IPS DF 4.7 (cell line): Measurements from ENCODE around the gene FGFR1OP2.

Source experiments
- DNase-seq: peaks from one replicate; pipeline ENCODE4 v3.0.0-alpha.2; 2013; ENCODE audit warnings: low spot score; ENCODE audit errors: extremely low read depth

Gene FGFR1OP2

DNA sequence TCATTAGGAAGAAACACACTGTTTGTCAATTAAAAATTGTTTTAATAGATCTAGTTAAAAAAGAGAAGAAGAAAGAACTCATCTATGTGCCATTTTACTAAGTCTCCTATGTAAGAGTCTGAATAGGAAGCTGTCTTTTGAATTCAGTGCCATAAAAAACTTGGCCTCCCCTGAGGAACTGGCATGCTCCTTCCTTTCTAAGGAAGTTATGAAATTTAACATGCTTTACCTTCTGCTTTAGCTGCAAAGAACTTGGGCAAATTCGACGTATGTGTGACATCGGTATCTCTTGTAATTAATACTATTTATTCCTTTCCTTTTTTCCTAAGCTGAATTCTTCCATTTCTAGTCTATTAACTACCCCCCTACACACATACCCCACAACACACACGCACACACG, 63.4 kb downstream of the FGFR1OP2 start:
- no peak for DNase-seq

- DNase-seq: no peak
Observed at GRCh38 chr12:27002141-27002540, 63.9 kb downstream of the FGFR1OP2 start.

DNA sequence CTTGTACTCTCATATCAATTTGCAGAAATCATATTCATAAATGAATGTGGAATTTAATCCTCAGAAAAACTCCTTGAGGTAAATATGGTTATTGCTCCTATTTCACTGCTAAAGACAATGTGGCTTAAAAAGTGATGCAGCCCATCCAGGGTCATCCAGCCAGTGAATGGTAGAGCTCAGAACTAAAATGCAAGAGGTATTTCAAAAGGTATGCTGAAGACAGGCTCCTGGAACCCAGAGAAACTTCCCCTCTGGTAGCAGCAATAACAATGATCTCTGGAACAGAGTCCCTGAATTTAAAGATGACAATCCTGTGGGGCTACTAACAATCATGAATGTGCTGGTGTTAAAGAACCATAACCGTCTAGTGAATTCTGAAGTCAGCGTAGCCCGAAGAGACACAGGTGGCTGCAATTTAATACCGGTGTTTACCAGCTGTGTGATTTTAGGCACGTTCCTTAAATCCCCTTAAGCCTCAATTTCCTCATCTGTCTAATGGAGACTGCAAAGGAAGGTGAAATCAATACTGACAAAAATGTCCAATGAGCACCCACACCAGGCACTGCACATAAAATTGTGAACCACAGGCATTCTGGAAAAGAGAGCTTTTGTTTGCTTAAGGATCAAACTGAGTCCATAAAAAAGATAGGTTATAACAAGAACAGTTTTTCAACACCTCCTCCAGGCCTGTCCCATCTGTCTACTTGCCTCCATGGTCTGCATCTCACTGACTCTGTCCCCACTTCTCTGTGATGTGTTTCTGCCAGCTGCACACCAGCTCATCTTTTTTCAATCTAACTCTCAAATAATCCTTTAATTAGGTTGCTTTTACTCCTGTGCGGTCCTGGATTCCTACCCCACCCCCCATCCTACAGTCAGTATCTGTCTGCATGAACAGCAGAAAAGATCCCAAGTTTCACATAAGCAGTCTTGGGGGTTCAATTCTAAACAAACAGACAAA, 65.4 kb downstream of the FGFR1OP2 start:
- no peak for DNase-seq

DNA sequence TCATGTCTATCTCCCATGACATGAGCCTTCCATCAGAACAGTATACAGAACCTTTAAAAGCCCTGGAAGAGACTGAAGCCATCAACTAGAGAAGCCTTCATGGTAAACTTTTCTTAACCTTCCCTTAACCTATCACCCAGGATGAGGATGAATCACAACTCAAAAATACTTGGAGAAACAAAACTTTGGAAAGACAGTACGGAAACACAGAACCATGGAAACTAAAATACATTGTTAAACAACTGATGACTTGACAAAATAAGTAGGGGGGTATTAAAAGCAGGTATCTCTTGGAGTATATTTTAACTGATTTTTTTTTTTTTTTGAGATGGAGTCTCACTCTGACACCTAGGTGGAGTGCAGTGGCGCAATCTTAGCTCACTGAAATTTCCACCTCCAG, 67.2 kb downstream of the FGFR1OP2 start:
- no peak for DNase-seq

DNA sequence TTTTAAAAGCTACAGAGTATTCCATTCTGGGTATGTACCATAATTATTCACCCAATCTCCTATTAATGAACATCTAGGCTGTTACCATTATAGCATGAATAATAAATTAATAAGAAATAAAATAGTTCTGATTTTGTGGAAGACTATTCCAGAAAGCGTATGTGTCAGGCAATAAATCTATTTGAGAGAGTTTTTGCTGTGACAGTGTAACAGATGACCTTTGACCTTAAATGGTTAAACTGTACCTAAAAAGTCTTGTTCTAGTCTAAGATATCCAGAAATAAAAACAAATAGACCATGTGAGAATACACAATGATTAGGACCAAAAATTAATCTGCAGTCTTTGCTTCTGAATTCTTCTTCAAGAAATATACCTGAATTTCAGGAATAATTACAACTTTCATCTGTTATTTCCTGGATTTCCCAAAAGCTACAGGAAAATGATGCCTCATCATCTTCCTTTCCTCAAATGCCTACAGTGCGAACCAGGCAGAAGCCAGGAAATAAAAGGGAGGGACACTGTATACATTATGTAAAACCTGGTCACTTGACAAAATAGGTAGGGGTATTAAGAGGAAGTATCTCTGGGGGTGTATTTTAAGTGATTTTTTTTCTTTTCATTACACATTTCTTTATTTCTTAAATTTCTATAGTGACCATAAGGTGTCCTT, 68.7 kb downstream of the FGFR1OP2 start:
- DNase-seq: no peak

- no peak for DNase-seq
Observed at GRCh38 chr12:27008081-27008480, 69.8 kb downstream of the FGFR1OP2 start.

DNA sequence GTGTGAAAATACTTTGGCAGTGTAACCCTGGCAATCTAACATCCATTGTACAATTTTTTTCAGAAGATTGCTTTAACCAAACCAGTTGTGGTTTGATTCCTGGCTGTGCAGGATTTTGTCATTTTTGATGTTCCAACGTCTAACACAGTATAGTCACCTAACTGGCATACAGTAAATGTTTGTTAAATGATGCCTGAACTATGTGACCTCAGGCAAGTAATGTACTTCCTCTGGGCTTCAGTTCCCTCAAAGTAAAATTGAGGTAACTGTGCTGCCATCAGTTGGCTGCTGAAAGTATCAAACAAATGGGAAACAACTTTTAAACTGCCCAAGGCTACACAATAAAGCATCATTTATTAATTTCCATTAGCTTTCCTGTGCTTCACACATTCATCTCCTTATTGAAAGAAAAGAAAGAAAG, 71.6 kb downstream of the FGFR1OP2 start:
- no peak for DNase-seq

GRCh38 chr12:27012239-27012981, 74.1 kb downstream of the FGFR1OP2 start:
- no peak for DNase-seq

DNA sequence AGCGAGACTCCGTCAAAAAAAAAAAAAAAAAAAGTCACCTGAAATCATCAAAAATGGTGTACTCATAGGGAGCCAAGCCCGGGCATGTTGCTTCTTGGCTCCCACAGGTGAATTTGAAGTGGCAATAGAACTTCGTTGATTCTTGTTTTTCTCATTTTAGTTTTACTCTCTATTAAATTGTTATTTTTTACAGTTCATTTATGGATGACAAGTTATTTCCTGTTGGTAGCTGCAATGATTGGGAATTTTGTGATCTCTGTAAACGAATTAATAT, 74.6 kb downstream of the FGFR1OP2 start:
- no peak for DNase-seq

DNA sequence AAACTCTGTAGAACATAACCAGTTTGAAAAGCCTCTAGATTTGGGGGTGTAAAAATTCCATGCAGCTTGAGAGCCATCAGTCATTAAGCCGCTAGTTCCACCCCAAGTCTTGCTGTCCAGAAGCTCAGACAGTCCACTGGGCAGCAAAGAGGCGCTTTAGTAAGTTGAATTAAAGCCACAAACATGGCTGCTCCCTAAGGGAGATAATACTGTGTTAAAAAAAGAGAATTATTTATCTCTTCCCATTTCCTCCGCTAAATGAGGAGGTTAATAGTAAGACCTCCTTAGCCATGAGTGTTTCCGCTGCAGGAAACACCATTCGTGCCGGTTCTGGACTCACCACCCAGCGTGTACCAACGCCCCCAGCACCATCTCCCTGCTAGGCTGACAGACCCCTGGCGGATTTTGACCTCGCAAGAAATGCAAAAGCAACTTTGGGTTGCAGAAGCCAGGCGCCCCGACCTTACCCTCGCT, 75.4 kb downstream of the FGFR1OP2 start:
- no peak for DNase-seq

- DNase-seq: peak; percentile 68
Observed at GRCh38 chr12:27014085-27014858, 76.0 kb downstream of the FGFR1OP2 start, which contains the start of gene TM7SF3. TM7SF3 (minus strand) TSS chr12:27014384; CDS start chr12:27014168, 216 bp downstream.

DNA sequence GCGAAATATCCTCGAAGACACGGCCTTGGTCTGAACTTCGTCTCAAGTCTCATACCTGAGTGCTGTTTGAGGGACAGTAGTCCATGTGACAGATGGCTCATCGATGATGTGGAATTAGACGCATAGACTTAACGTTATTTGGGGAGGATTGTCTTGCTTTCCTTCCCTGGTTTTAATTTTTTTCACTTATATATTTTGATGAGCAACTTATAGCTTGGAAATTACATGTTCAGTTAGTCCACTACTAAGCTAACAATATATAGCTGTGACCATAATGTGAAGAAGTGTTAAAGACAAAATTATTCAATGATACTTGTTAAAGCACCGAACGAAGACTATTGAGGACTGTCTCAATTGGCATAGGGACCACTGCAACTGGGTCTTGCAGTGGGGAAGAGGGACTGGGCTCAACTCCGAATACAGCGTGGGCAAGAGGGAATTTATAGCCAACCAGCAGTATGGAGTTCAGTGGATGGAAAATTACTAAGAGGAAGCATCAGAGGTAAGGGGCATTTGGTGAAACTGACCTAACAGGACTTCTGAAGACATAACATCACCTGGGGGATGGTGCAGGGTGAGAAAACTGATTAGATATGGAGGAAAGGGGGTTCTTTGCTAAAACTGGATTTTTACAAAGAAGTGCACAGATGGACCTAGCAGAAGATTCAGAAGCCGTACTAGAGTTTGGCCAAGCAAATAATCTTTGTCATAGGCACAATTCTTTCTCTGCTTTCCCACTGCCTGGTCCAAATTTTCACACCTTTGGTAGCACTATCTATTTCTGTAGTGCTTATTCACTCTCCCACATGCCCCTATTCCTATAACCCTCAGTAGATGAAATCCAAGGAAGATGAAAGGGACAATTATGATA, 76.8 kb downstream of the FGFR1OP2 start:
- no peak for DNase-seq

DNA sequence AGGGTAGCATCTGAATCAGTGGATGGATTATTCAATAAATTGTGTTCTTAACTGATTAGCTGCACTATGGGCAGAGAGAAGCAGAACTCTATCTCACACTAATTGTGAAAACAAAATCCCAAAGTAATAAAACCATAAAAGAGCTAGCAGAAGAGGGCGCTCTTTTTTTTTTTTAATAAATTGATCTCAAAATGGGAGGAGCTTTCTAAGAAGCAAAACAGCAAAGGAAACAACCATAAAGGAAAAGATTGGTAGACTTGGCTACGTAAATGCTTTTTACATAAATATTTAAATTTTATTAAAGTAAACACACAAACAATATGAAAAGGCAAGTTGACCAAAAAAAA, 77.4 kb downstream of the FGFR1OP2 start:
- no peak for DNase-seq
